Caco-2 (cell line): ENCODE data around the gene TNFSF13. TPM values are rescaled to one million over a fixed set of nuclear protein-coding genes. Genes with fewer than 3 reads are reported as not detected.

Experiments
- BruUV-seq: library from RNA; stranded (reverse); fragments of 400-500 nt; replicated peaks from 2 replicates; lab custom pipeline; 2021; lab: Mats Ljungman, UMichigan
- CTCF ChIA-PET: fragments of 300-600 bp; sonication (Branson Sonifier 250); formaldehyde crosslinking; loops from one replicate; lab custom pipeline; 2022; ENCODE audit warnings: antibody characterized with exemption; lab: Charles Lee
- POLR2A ChIA-PET: fragments of 300-600 bp; sonication (Branson Sonifier 250); formaldehyde crosslinking; loops from one replicate; lab custom pipeline; 2022; ENCODE audit warnings: antibody characterized with exemption; lab: Charles Lee
- DNase-seq, 2 experiments: peaks; one replicate each; pipeline versions ENCODE4 v3.0.0 to v3.0.0-alpha.2; 2020 to 2022
- H3K27me3 ChIP-seq: replicated peaks from 2 replicates; pipeline ENCODE4 v1.6.0; 2011; ENCODE audit warnings: low read length; ENCODE audit not compliant: control insufficient read depth, insufficient read depth
- H3K36me3 ChIP-seq: 2 replicates; pipeline ENCODE4 v1.5.1; 2011; ENCODE audit warnings: low read length; ENCODE audit not compliant: control insufficient read depth, insufficient read depth
- H3K4me1 ChIP-seq: fragments of 250-450 bp; sonication (Bioruptor Pico); 2 replicates; pipeline ENCODE4 v1.5.1; 2020; ENCODE audit warnings: mild to moderate bottlenecking
- H3K4me3 ChIP-seq: 2 replicates; pipeline ENCODE4 v1.5.1; 2011; ENCODE audit warnings: low read depth, mild to moderate bottlenecking, control low read depth, low read length
- H3K9me3 ChIP-seq: fragments of 250-450 bp; sonication (Bioruptor Pico); 2 replicates; pipeline ENCODE4 v1.5.1; 2020; ENCODE audit warnings: mild to moderate bottlenecking, moderate library complexity
- H3K27ac Mint-ChIP-seq: one replicate; pipeline ENCODE4 v1.8.0; 2022; ENCODE audit warnings: mixed read lengths; ENCODE audit not compliant: unreplicated experiment
- H3K27me3 Mint-ChIP-seq: one replicate; pipeline ENCODE4 v1.8.0; 2022; ENCODE audit warnings: mixed read lengths; ENCODE audit not compliant: insufficient read depth, unreplicated experiment
- H3K36me3 Mint-ChIP-seq: one replicate; pipeline ENCODE4 v1.8.0; 2022; ENCODE audit warnings: mild to moderate bottlenecking, mixed read lengths; ENCODE audit not compliant: insufficient read depth, unreplicated experiment
- H3K4me1 Mint-ChIP-seq: one replicate; pipeline ENCODE4 v1.8.0; 2022; ENCODE audit warnings: low read depth, mixed read lengths; ENCODE audit not compliant: unreplicated experiment
- H3K4me3 Mint-ChIP-seq: one replicate; pipeline ENCODE4 v1.8.0; 2022; ENCODE audit warnings: mild to moderate bottlenecking, moderate library complexity, mixed read lengths; ENCODE audit not compliant: unreplicated experiment
- H3K9me3 Mint-ChIP-seq: one replicate; pipeline ENCODE4 v1.8.0; 2022; ENCODE audit warnings: mixed read lengths; ENCODE audit not compliant: unreplicated experiment
- CTCF ChIP-seq, 2 experiments: fragments of 200-600 bp in 1 of 2; IDR thresholded peaks; 1 replicate in 1 of 2; 2 replicates in 1 of 2; pipeline versions ENCODE4 v1.5.1 to v1.8.0; 2011 to 2022; ENCODE audit warnings: antibody characterized with exemption in 1 of 2, control low read depth in 1 of 2, inconsistent platforms in 1 of 2, low read depth in 1 of 2, low read length in 1 of 2, mild to moderate bottlenecking in 1 of 2, moderate library complexity in 1 of 2; ENCODE audit not compliant: insufficient read depth in 1 of 2, severe bottlenecking in 1 of 2, unreplicated experiment in 1 of 2
- intact Hi-C: fragments of 100-400 bp; cut with micrococcal nuclease; formaldehyde crosslinking; loops from one replicate; pipeline ENCODE4 v1.10.0; 2022; ENCODE audit not compliant: unreplicated experiment
- total RNA-seq: library from RNA; stranded (reverse); gene quantifications from 2 replicates; pipeline ENCODE4 v1.2.3, GENCODE V29; 2022

The TNFSF13 gene
- total RNA-seq, 1 experiment from 2014 or later = 0.20 TPM

DNA sequence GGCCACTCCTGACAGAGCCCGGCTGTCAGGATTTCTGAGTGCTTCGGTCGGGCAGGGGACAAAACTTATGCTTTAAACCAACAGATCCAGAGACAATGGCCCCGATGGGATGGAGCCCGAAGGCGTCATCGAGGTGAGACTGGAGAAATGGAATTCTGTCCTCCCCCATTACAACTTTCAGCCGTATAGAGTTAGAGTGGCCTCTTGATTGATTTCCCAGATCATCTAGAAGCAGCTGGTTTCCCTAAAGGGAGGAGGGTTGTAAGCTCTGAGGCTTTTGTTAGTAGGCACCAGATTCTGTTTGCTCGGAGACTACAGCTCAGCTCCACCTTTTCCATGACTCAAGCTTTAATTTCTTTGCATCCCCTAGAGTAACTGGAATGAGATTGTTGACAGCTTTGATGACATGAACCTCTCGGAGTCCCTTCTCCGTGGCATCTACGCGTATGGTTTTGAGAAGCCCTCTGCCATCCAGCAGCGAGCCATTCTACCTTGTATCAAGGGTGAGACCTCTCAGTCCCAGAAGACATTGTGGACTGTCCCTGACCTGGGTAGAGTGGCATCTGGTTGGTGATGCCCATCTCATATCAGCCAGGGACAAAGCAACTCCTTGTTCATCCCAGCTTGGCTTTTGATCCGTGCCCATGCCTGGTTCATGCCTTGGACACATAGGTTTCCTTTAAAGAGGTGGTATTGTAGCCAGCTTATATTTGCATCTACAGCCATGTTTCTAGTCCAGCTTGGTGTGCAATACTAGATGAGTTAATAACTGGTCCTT lies 15.8 kb downstream of the TNFSF13 start:
- Mint-ChIP-seq H3K4me1 (peaks cover 6% of the 10 kb centered on the region), H3K9me3 (no peaks in the 10 kb centered on the region), H3K4me3 (peak overlapping the region; percentile 92), H3K27ac (peak overlapping the region; percentile 99), H3K36me3 (peaks cover 71% of the 10 kb centered on the region), H3K27me3 (no peaks in the 10 kb centered on the region)
- DNase-seq = no peak
- peak overlapping the region; percentile 98 for H3K4me3 ChIP-seq
- no peaks in the 10 kb centered on the region for H3K9me3 ChIP-seq
- H3K27me3 ChIP-seq = no peaks in the 10 kb centered on the region
- no peaks in the 10 kb centered on the region; the same call in 1 of the 2 replicates for H3K36me3 ChIP-seq
- peaks cover 15% of the 10 kb centered on the region for H3K4me1 ChIP-seq
- POLR2A ChIA-PET = interaction anchor here (0.6 to 1.7 kb wide), 3 partner anchors 10 to 375 kb away, joined by 8 to 13 read pairs (median 13); partner anchors contain the start of genes MPDU1 and TMEM256
- intact Hi-C loops = loop anchor here (5.0 kb wide), 1 partner anchor 92 kb away; the partner anchor contains the start of genes POLR2A and SLC35G6
- BruUV-seq = TSS peak; percentile 12
- TF ChIP-seq CTCF (IDR thresholded peaks at IDR 0.05; ENCODE audit: insufficient read depth in 1 of 2, low read depth in 1 of 2, low read length in 1 of 2, severe bottlenecking in 1 of 2, unreplicated experiment in 1 of 2) = no peak
- CTCF ChIA-PET = no interaction called here

DNA sequence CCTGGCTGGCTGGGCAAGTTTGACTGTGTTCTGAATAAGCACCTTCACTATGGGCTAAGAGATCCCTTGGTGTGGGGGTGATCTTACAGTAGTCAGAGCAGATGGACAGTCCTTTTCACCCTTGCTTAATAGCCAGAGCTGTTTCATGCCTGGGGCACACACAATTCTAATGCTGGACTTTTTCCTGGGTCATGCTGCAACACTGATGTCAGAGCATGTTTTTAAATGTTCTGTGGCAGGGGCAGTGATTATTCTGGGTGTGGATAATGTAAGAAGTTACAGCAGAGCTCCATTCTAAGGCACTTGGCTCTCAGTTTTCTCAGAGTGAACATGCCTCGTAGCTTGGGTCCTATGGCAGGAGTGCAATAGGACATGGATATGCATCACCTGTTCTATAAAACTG lies 16.9 kb downstream of the TNFSF13 start:
- H3K36me3 ChIP-seq = no peaks in the 10 kb centered on the region; the same call in 1 of the 2 replicates

GRCh38 chr17:7575959-7576358 lies 17.4 kb downstream of the TNFSF13 start:
- no peak for TF ChIP-seq CTCF (IDR thresholded peaks at IDR 0.05; ENCODE audit: insufficient read depth in 1 of 2, low read depth in 1 of 2, low read length in 1 of 2, severe bottlenecking in 1 of 2, unreplicated experiment in 1 of 2)
- H3K27me3 Mint-ChIP-seq = no peaks in the 10 kb centered on the region
- H3K9me3 Mint-ChIP-seq = no peaks in the 10 kb centered on the region
- H3K4me1 ChIP-seq = peaks cover 15% of the 10 kb centered on the region
- ChIA-PET CTCF (no interaction called here), POLR2A (no interaction called here)
- intact Hi-C loops = no loop called here
- no peaks in the 10 kb centered on the region for H3K9me3 ChIP-seq
- H3K4me1 Mint-ChIP-seq = peaks cover 17% of the 10 kb centered on the region
- H3K27ac Mint-ChIP-seq = no peak overlapping the region
- H3K4me3 Mint-ChIP-seq = no peak overlapping the region
- H3K36me3 Mint-ChIP-seq = peaks cover 87% of the 10 kb centered on the region
- BruUV-seq = no TSS peak
- H3K4me3 ChIP-seq = no peak overlapping the region
- H3K36me3 ChIP-seq = no peaks in the 10 kb centered on the region; the same call in 1 of the 2 replicates
- H3K27me3 ChIP-seq = no peaks in the 10 kb centered on the region
- DNase-seq = no peak

More for the DNA sequence above, 16.9 kb downstream of the TNFSF13 start:
- H3K27me3 ChIP-seq = no peaks in the 10 kb centered on the region
- BruUV-seq = no TSS peak
- peaks cover 15% of the 10 kb centered on the region for H3K4me1 ChIP-seq
- POLR2A ChIA-PET = no interaction called here
- no peak for TF ChIP-seq CTCF (IDR thresholded peaks at IDR 0.05; ENCODE audit: insufficient read depth in 1 of 2, low read depth in 1 of 2, low read length in 1 of 2, severe bottlenecking in 1 of 2, unreplicated experiment in 1 of 2)
- peaks cover 82% of the 10 kb centered on the region for H3K36me3 Mint-ChIP-seq
- H3K4me3 ChIP-seq = no peak overlapping the region
- no peaks in the 10 kb centered on the region for H3K9me3 Mint-ChIP-seq
- no peak overlapping the region for H3K27ac Mint-ChIP-seq
- CTCF ChIA-PET = no interaction called here
- no peaks in the 10 kb centered on the region for H3K9me3 ChIP-seq
- no peaks in the 10 kb centered on the region for H3K27me3 Mint-ChIP-seq
- H3K4me1 Mint-ChIP-seq = peaks cover 14% of the 10 kb centered on the region
- H3K4me3 Mint-ChIP-seq = peak overlapping the region; percentile 92
- intact Hi-C loops = no loop called here
- DNase-seq = no peak
